GM10266 (cell line): ENCODE measurements around the gene RBM47.

Experiments used
- DNase-seq: peaks from one replicate; pipeline ENCODE4 v3.0.0; 2012; ENCODE audit errors: extremely low spot score
- TF ChIP-seq, protein P1 (sequence below): IDR thresholded peaks from 2 replicates; pipeline ENCODE4 v1.5.1; 2012; ENCODE audit warnings: mild to moderate bottlenecking, low read depth; ENCODE audit not compliant: control insufficient read depth, insufficient read depth; ENCODE audit errors: missing control alignments

RBM47 gene

DNA sequence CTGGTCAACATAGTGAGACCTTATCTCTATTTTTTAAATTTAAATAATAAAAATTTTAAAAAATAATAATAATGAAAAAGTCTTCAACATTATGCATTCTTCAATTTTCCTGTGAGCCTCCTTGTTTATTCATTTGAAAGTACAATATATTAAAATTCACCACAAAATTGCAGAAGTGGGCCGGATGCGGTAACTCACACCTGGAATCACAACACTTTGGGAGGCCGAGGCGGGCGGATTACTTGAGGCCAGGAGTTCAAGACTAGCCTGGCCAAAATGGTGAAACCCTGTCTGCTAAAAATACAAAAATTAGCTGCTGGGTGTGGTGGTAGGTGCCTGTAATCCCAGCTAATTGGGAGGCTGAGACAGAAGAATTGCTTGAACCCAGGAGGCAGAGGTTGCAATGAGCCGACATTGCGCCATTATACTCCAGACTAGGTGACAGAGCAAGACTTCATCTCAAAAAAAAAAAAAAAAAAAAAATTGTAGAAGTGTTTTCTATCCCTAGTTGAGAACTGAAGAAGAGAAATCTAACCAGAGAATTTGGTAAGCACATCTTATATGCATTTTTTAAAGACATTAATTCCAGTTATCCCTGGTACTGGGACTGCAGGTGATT lies 56.9 kb downstream of the RBM47 start:
- TF ChIP-seq, protein P1, sequence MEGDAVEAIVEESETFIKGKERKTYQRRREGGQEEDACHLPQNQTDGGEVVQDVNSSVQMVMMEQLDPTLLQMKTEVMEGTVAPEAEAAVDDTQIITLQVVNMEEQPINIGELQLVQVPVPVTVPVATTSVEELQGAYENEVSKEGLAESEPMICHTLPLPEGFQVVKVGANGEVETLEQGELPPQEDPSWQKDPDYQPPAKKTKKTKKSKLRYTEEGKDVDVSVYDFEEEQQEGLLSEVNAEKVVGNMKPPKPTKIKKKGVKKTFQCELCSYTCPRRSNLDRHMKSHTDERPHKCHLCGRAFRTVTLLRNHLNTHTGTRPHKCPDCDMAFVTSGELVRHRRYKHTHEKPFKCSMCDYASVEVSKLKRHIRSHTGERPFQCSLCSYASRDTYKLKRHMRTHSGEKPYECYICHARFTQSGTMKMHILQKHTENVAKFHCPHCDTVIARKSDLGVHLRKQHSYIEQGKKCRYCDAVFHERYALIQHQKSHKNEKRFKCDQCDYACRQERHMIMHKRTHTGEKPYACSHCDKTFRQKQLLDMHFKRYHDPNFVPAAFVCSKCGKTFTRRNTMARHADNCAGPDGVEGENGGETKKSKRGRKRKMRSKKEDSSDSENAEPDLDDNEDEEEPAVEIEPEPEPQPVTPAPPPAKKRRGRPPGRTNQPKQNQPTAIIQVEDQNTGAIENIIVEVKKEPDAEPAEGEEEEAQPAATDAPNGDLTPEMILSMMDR = no peak

DNA sequence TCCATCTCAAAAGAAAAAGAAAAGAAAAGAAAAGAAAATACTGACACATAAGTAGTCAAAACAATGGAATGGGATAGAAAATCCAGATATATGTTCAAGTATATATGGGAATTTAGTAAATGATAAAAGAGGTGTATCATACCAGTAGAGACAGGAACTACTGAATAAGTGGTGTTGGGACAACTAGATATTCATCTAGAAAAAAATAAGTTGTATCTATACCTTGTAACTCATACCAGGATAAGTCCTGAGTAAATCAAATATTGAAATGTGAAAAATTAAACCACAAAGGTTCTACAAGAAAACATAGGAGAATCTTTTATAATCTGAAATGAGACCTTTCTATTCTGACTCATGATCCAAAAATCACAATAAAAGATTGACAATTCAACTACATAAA lies 58.5 kb downstream of the RBM47 start:
- TF ChIP-seq, protein P1 = no peak
- no peak for DNase-seq

More for the DNA sequence above, 56.9 kb downstream of the RBM47 start:
- no peak for DNase-seq

DNA sequence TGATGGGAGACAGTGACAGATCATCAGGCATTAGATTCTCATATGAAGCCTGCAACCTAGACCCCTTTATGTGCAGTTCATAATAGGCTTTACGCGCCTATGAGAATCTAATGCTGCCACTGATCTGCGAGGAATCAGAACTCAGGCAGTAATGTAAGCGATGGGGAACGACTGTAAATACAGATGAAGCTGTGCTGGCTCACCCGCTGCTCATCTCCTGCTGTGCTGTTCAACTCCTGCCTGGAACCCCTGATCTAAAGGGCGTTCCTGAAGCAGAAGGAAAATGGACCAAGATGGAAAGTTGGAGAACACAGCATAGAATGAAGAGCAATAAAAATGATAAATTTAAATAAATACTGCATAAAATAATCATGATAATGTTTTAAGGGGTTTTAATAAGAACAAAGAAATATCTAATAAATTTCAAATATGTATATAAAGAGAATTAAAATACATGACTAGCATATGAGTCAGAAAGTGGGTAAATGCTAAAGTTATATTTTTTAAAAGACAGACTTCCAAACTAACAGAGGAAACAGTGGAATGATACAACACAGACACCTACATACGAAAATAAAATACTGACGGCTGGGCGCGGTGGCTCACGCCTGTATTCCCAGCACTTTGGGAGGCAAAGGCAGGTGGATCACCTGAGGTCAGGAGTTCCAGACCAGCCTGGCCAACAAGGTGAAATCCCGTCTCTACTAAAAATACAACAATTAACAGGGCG lies 59.2 kb downstream of the RBM47 start:
- TF ChIP-seq, protein P1 = no peak
- DNase-seq = no peak

DNA sequence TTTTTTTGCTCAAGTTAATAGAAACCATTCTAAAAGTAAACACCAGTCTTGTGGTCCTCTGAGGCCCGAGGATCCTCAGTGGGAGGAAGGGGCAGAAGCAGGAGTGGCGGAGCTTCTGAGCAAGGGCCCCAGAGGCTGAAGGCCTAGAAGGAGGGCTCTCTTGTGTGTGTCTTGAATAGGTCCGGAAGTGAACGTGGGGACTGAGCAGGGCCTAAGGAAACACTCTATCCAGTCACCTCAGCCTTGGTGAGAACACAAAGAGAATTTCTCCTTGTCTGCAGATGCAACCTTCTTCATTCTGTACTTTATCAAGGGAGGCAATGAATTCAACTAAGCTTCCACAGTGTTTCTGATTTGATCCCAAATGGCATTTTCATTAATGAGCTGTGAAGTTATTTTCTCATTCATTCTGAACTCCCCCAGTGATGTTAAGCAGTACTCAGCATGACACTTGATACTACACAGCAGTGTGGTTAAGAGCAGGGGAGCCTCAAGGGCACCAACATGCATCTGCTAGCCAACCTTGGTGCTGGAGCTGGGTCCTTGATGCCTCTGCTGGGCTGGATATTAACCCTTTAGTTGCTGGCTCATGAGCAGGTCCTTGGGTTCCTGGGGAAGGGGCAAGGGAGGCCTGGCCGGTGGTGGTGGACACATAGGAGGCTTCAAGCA lies 64.7 kb downstream of the RBM47 start:
- TF ChIP-seq, protein P1 = no peak
- no peak for DNase-seq

DNA sequence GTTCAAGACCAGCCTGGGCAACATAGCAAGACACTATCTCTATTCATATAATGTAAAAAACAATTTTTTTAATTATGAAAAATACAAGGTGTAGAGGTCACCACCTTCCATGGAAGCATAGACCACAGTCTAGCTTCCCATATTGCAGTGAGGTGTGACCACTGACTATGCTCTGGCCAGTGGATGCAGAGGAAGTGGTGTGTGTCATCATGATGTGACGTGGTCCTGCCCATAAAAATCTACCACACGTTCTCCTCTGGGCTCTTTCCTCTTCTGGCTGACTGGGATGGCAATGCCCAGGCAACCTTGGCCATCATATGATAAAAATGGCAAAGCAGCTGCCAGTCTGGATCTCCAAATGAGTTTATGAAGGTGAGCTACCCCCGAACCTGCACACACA lies 65.7 kb downstream of the RBM47 start:
- TF ChIP-seq, protein P1 = no peak
- DNase-seq = no peak

DNA sequence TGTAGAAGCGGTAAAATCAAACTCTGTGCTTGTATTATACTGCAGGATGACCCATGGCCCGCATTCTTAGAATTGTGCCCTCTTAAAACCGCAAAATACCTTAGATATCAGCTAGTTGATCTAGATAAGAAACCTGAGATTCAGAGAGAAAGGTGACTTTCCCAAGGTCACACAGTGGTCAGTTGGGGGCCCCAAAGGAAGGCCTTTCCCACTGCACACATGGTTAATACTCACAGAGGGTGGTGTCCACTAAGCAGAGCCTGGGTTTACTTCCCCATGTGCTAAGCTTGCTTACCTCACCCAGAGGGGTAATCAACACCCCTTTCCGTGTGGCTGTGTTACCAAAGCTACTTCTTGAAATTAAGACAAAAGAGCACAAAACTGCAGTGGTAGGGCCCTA lies 66.3 kb downstream of the RBM47 start:
- TF ChIP-seq, protein P1 = no peak
- no peak for DNase-seq

DNA sequence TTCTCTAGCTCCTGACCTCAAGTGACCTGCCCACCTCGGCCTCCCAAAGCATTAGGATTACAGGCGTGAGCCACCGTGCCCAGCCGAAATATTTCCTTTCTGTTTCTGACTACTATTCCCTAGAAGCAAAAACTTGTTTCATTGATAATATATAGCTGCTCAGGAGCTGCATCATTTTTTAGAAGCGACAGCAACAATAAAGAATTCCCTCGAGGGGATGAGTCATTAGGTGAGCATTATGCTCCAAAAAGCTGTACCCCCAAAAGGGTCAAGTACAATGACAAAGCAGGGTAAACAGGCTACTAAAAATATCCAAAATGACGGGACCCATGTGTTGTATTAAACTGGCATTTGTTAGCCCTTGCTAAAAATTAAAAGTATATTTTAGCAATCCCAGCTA lies 67.0 kb downstream of the RBM47 start:
- DNase-seq = no peak
- TF ChIP-seq, protein P1 = no peak
